VCaP (cell line): ENCODE data around the gene LRRC28.

Experiments used
- H3K27ac ChIP-seq: fragments of 450-650 bp; 2 replicates; pipeline ENCODE4 v1.5.1; 2017
- CTCF ChIP-seq: fragments of 450-650 bp; conservative IDR thresholded peaks from 2 replicates; pipeline ENCODE4 v1.5.1; 2017; ENCODE audit warnings: mild to moderate bottlenecking, moderate library complexity

Gene LRRC28

GRCh38 chr15:99341786-99342185 lies 90.5 kb downstream of the LRRC28 start:
- H3K27ac ChIP-seq, result no peak overlapping the region; the same call in 1 of the 2 replicates
- TF ChIP-seq CTCF, result no peak

GRCh38 chr15:99343208-99343607 lies 91.9 kb downstream of the LRRC28 start:
- H3K27ac ChIP-seq, result no peak overlapping the region
- TF ChIP-seq CTCF, result no peak

- peak; percentile 41; the same call in 1 of the 2 replicates for TF ChIP-seq CTCF
- no peak overlapping the region for H3K27ac ChIP-seq
Observed at GRCh38 chr15:99343881-99344551, 92.7 kb downstream of the LRRC28 start.

- no peak for TF ChIP-seq CTCF
- H3K27ac ChIP-seq, result no peak overlapping the region
Observed at GRCh38 chr15:99344639-99345038, 93.4 kb downstream of the LRRC28 start.

GRCh38 chr15:99345242-99345641 lies 94.0 kb downstream of the LRRC28 start:
- TF ChIP-seq CTCF, result no peak

GRCh38 chr15:99345832-99346462 lies 94.7 kb downstream of the LRRC28 start:
- TF ChIP-seq CTCF, result no peak
- no peak overlapping the region for H3K27ac ChIP-seq

More at GRCh38 chr15:99345242-99345641, 94.0 kb downstream of the LRRC28 start:
- H3K27ac ChIP-seq, result no peak overlapping the region

- no peak for TF ChIP-seq CTCF
- no peak overlapping the region for H3K27ac ChIP-seq
Observed at GRCh38 chr15:99347574-99347973, 96.3 kb downstream of the LRRC28 start.
